ENCODE results near the gene GDF7. TPM values are rescaled to one million over a fixed set of nuclear protein-coding genes. Genes with fewer than 3 reads are reported as not detected.

The GDF7 gene
- total and polyA plus RNA-seq, 2 experiments from 2014 or later = 0.24 to 0.37 TPM

DNA sequence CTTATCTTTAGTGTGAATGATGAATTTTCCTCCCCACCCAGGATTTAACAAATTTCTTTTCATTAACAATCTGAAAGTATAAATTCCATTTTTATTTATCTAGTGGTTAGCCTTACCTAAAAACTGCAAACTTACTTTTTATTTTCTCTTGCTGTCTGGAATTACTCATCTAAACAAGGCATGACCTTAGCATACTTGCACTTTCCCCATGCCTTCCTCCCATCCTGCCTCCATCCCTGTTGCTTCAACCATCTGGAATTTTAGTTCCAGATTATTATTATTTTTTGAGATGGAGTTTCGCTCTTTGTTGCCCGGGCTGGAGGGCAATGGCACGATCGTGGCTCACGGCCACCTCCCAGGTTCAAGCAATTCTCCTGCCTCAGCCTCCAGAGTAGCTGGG lies 35.6 kb downstream of the GDF7 start:
- no peak for TF ChIP-seq EZH2 (IDR thresholded peaks at IDR 0.05; ENCODE audit: borderline replicate concordance)
- TF ChIP-seq EZH2phosphoT487 (IDR thresholded peaks at IDR 0.05; ENCODE audit: low read depth, severe bottlenecking, unreplicated experiment) = no peak
- TF ChIP-seq, protein P1, sequence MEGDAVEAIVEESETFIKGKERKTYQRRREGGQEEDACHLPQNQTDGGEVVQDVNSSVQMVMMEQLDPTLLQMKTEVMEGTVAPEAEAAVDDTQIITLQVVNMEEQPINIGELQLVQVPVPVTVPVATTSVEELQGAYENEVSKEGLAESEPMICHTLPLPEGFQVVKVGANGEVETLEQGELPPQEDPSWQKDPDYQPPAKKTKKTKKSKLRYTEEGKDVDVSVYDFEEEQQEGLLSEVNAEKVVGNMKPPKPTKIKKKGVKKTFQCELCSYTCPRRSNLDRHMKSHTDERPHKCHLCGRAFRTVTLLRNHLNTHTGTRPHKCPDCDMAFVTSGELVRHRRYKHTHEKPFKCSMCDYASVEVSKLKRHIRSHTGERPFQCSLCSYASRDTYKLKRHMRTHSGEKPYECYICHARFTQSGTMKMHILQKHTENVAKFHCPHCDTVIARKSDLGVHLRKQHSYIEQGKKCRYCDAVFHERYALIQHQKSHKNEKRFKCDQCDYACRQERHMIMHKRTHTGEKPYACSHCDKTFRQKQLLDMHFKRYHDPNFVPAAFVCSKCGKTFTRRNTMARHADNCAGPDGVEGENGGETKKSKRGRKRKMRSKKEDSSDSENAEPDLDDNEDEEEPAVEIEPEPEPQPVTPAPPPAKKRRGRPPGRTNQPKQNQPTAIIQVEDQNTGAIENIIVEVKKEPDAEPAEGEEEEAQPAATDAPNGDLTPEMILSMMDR (IDR thresholded peaks at IDR 0.05; ENCODE audit: poor library complexity) = no peak
- Histone ChIP-seq H3K27me3 (no peaks in the 10 kb centered on the region), H3K9me3 (ENCODE audit: low read depth) (no peaks in the 10 kb centered on the region), H3K79me2 (no peaks in the 10 kb centered on the region), H3K36me3 (replicated peaks; ENCODE audit: insufficient read depth, low read depth) (no peaks in the 10 kb centered on the region), H3K4me1 (ENCODE audit: insufficient read depth) (no peaks in the 10 kb centered on the region), H3K4me3 (no peak overlapping the region), H3K4me2 (no peak overlapping the region), H3K27ac (no peak overlapping the region), H4K20me1 (ENCODE audit: insufficient read depth, poor library complexity, severe bottlenecking) (no peaks in the 10 kb centered on the region), H3K9me2 (replicated peaks; ENCODE audit: insufficient read depth) (no peaks in the 10 kb centered on the region), H2AFZ (no peak overlapping the region)
- 100% methylated on average over 5 of the region's 5 CpGs for whole genome bisulfite sequencing (ENCODE audit: low lambda C conversion rate, missing lambda C conversion rate)
- no peak for DNase-seq (ENCODE audit: low spot score)

DNA sequence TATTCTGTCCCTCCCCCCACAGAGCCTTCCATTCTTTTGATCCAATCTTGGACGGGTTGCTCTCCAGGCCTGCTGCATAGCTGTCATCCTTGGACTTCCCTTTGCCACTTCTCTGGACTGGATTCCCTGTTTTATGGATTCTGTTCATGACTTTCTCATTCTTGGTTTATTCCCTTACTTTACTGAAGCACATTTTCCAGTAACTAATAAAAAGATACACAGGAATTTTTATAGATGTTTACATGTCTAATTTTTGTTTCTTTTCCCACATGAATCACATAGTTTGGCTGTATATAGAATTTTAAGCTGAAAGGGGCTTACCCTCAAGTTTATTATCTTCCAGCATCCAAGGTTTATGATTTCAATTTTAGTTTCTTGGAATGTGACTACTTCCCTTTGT lies 37.9 kb downstream of the GDF7 start:
- Histone ChIP-seq H3K4me2 (no peak overlapping the region), H3K36me3 (replicated peaks; ENCODE audit: insufficient read depth, low read depth) (no peaks in the 10 kb centered on the region), H3K27ac (no peak overlapping the region), H3K79me2 (no peaks in the 10 kb centered on the region), H3K9me3 (ENCODE audit: low read depth) (no peaks in the 10 kb centered on the region), H3K4me1 (ENCODE audit: insufficient read depth) (no peaks in the 10 kb centered on the region), H2AFZ (no peak overlapping the region), H3K4me3 (no peak overlapping the region), H3K27me3 (no peaks in the 10 kb centered on the region), H3K9me2 (replicated peaks; ENCODE audit: insufficient read depth) (no peaks in the 10 kb centered on the region), H4K20me1 (ENCODE audit: insufficient read depth, poor library complexity, severe bottlenecking) (no peaks in the 10 kb centered on the region)
- 68% methylated on average over 1 of the region's 1 CpG for WGBS (ENCODE audit: low lambda C conversion rate, missing lambda C conversion rate)
- no peak for TF ChIP-seq EZH2phosphoT487 (IDR thresholded peaks at IDR 0.05; ENCODE audit: low read depth, severe bottlenecking, unreplicated experiment)
- no peak for TF ChIP-seq EZH2 (IDR thresholded peaks at IDR 0.05; ENCODE audit: borderline replicate concordance)
- TF ChIP-seq, protein P1 (IDR thresholded peaks at IDR 0.05; ENCODE audit: poor library complexity) = no peak
- no peak for DNase-seq (ENCODE audit: low spot score)

DNA sequence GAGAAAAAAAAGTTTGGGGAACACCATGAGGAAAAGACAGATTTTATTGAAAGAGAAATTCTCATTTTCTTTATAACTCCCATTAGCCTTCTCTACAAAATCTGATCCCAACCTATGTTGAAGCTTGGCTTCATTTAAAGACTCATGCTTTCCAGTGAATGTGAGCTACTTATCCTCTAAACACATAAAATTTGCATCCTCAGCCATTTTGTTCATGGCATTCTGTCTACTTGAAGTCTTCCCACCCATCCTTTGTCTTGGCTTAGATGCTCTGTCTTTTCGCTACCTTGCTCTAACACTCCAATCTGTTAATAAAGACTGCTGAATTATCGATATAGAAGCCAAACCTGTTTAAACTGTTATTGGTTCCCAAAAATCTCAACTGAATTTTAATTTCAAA lies 39.3 kb downstream of the GDF7 start:
- Histone ChIP-seq H3K4me2 (no peak overlapping the region), H3K4me1 (ENCODE audit: insufficient read depth) (no peaks in the 10 kb centered on the region), H2AFZ (no peak overlapping the region), H3K9me2 (replicated peaks; ENCODE audit: insufficient read depth) (no peaks in the 10 kb centered on the region), H3K36me3 (replicated peaks; ENCODE audit: insufficient read depth, low read depth) (no peaks in the 10 kb centered on the region), H3K4me3 (no peak overlapping the region), H3K27me3 (no peaks in the 10 kb centered on the region), H3K9me3 (ENCODE audit: low read depth) (no peaks in the 10 kb centered on the region), H4K20me1 (ENCODE audit: insufficient read depth, poor library complexity, severe bottlenecking) (no peaks in the 10 kb centered on the region), H3K79me2 (no peaks in the 10 kb centered on the region), H3K27ac (no peak overlapping the region)
- TF ChIP-seq, protein P1 (IDR thresholded peaks at IDR 0.05; ENCODE audit: poor library complexity) = no peak
- TF ChIP-seq EZH2 (IDR thresholded peaks at IDR 0.05; ENCODE audit: borderline replicate concordance) = no peak
- TF ChIP-seq EZH2phosphoT487 (IDR thresholded peaks at IDR 0.05; ENCODE audit: low read depth, severe bottlenecking, unreplicated experiment) = no peak
- DNase-seq (ENCODE audit: low spot score) = no peak
- 94% methylated on average over 2 of the region's 2 CpGs for WGBS (ENCODE audit: low lambda C conversion rate, missing lambda C conversion rate)

GRCh38 chr2:20706786-20707185 lies 39.8 kb downstream of the GDF7 start:
- Histone ChIP-seq H3K9me3 (ENCODE audit: low read depth) (no peaks in the 10 kb centered on the region), H4K20me1 (ENCODE audit: insufficient read depth, poor library complexity, severe bottlenecking) (no peaks in the 10 kb centered on the region), H3K27me3 (no peaks in the 10 kb centered on the region), H3K36me3 (replicated peaks; ENCODE audit: insufficient read depth, low read depth) (no peaks in the 10 kb centered on the region), H3K4me1 (ENCODE audit: insufficient read depth) (no peaks in the 10 kb centered on the region), H3K79me2 (no peaks in the 10 kb centered on the region), H3K9me2 (replicated peaks; ENCODE audit: insufficient read depth) (no peaks in the 10 kb centered on the region), H2AFZ (no peak overlapping the region), H3K4me3 (no peak overlapping the region), H3K27ac (no peak overlapping the region), H3K4me2 (no peak overlapping the region)
- DNase-seq (ENCODE audit: low spot score) = no peak
- 59% methylated on average over 3 of the region's 3 CpGs for WGBS (ENCODE audit: low lambda C conversion rate, missing lambda C conversion rate)
- TF ChIP-seq EZH2 (IDR thresholded peaks at IDR 0.05; ENCODE audit: borderline replicate concordance) (no peak), EZH2phosphoT487 (IDR thresholded peaks at IDR 0.05; ENCODE audit: low read depth, severe bottlenecking, unreplicated experiment) (no peak)
- TF ChIP-seq, protein P1 (IDR thresholded peaks at IDR 0.05; ENCODE audit: poor library complexity) = no peak

All from hepatocyte (in vitro differentiated cells).